Right lobe of liver (tissue), 4 donors: ENCODE results near the gene TMSB15A.

Experiments
- CTCF ChIP-seq, 4 donors: fragments of 200-600 bp in 3 of 4; fragments of 450-650 bp in 1 of 4; IDR thresholded peaks; one replicate each; pipeline versions ENCODE4 v1.5.1 to v1.8.0; 2016 to 2022; ENCODE audit warnings: antibody characterized with exemption in 4 of 4, mild to moderate bottlenecking in 2 of 4
- POLR2A ChIP-seq: fragments of 450-650 bp; IDR thresholded peaks from one replicate; pipeline ENCODE4 v1.6.1; 2017; ENCODE audit warnings: antibody characterized with exemption, mild to moderate bottlenecking
- donor health status: DM: no; HTN: no; CAD: no.
- donor health status: DM: no; HTN: no; CAD: no.
- donor health status: DM: no; HTN: yes; CAD: no.

- TF ChIP-seq POLR2A (no peak), CTCF (IDR thresholded peaks at IDR 0.05) (no peak)
Observed at GRCh38 chrX:102560423-102561068, 44.0 kb upstream of the TMSB15A start.
